GM12801 (cell line): ENCODE results near the gene MRPS27.

Source experiments
- TF ChIP-seq, protein P1 (sequence below): IDR thresholded peaks from one replicate; pipeline ENCODE4 v1.5.1; 2011; ENCODE audit warnings: control low read depth; ENCODE audit not compliant: insufficient read length; ENCODE audit errors: extremely low read depth

Gene MRPS27

DNA sequence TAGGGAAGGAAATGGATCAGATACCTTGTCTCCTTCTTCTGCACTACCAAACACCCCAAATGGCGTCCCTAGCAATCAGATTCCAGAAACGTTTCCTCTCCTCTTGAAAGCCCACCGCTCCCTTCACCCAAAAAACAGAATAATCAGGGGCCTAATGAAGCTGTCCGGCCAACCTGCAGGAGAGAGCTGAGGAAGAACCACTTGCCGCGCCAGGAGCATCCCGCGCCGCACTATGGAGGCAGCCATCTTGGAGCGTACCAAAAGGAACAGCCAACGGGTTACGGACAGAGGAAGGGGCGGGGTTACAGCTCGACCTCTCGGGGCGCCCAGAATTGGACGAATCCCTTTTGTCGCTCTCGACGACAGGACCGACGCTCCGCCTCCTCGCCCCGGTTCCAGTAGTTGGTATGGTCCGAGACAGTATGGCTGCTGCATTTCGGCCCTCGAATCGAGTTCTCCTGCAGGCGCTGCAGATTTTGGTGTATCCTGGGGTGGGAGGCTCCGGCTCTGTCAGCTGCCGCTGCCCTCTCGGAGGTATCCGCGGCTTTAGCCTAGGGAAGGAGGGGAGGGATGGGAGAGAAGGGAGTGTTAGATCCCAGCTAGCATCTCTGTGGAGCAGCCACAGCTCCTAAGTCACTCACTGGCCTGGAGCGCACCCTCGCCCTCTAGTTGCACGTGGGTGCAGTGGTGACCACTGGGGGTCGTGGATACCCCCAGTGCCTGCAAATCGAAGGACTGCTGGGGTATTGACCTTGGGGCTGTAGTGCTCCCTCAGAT is at the start of gene MRPS27, which contains the start of gene PTCD2:
MRPS27 (minus strand) TSS at position 265 of the 777 bp plus-strand sequence; CDS start at position 246, 19 bp downstream.
PTCD2 (plus strand) TSS at position 398 of the 777 bp plus-strand sequence; CDS start at position 408, 10 bp downstream.
- TF ChIP-seq, protein P1, sequence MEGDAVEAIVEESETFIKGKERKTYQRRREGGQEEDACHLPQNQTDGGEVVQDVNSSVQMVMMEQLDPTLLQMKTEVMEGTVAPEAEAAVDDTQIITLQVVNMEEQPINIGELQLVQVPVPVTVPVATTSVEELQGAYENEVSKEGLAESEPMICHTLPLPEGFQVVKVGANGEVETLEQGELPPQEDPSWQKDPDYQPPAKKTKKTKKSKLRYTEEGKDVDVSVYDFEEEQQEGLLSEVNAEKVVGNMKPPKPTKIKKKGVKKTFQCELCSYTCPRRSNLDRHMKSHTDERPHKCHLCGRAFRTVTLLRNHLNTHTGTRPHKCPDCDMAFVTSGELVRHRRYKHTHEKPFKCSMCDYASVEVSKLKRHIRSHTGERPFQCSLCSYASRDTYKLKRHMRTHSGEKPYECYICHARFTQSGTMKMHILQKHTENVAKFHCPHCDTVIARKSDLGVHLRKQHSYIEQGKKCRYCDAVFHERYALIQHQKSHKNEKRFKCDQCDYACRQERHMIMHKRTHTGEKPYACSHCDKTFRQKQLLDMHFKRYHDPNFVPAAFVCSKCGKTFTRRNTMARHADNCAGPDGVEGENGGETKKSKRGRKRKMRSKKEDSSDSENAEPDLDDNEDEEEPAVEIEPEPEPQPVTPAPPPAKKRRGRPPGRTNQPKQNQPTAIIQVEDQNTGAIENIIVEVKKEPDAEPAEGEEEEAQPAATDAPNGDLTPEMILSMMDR, result no peak

- TF ChIP-seq, protein P1, result no peak
These were observed 49.7 kb upstream of the MRPS27 start for GRCh38 chr5:72369711-72370110.

- TF ChIP-seq, protein P1, result no peak
These were observed 49.3 kb upstream of the MRPS27 start for GRCh38 chr5:72369301-72369700.

DNA sequence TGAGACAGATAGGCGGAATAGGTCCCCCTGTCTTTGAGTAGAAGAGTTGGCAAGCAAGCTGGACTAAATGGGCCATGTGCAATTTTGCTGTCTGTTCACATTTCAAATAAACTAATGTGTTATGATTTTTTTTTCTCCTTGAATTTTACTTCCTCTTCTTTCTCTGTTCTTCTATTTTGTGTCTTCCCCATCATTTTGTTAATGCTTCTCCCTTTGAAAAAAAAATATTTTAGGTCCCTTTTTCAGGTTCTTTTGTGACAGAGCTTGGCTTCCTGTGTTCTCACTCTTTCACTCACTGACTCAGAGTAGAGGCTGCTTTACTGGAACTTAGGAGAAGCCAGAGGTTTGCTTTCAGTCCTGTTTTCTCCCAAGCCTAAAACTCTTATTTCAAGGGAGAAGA is 48.2 kb upstream of the MRPS27 start:
- TF ChIP-seq, protein P1, result no peak

DNA sequence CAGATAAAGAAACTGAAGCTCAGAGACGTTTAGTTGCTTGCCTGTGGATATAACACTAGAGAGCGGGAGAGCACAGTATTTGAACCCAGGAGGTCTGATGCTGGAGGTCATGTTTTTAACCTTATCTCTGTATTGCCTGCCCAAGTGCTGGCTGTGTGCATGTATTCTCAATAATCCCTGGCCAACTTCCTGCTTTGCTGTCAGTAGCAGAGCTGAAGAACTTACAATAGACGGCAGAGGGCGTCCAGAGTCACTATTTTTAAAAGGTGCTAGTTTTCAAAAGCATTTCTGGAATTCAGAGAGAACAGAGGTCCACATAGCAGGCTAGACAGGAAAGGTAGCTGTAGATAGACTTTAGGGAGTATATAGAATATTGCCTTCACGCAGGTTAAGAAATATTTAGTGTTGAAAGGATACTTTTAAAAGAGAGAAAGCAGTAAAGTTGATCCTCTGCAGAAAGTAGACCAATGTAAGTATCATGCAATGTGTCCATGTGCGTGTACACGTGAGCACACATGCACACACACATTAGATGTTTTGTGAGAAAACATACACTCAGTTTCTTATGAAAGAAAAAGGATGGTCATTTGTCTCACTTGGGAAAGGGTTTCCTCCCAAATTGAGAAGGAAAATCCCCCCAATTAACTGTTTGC is 46.4 kb upstream of the MRPS27 start:
- TF ChIP-seq, protein P1, result no peak

GRCh38 chr5:72364951-72365350 is 44.9 kb upstream of the MRPS27 start:
- TF ChIP-seq, protein P1, result no peak

GRCh38 chr5:72364171-72364570 is 44.1 kb upstream of the MRPS27 start:
- TF ChIP-seq, protein P1, result no peak
